NCI-H1092 (cell line): ENCODE results near the gene MRPL44.
"Not testable (repeated sequence)": the region's sequence is repeated elsewhere in the genome, so short reads cannot be mapped to it uniquely, and the experiment has no call there.

Experiments
- DNase-seq: peaks from one replicate; lab custom pipeline; 2025; lab: John Stamatoyannopoulos, UW

MRPL44 gene

DNA sequence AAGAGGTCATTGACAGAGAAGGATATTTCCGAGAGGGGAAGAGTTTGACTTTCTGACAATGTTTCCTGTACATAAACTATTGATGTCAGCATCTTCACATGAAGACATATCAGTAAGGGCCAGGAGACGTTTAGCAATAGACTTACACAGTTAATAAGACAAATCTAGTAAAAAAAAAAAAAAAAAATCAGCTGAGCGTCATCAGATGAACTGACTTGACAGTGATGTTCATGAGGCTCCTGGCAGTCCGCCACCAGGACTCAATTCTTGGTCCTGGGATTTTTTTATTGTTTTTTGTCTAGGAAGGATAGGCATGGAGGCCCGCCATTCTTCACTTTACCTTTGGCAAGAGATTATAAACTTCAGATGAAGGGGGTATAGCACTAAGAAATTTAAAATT lies 14.5 kb downstream of the MRPL44 start:
- no peak for DNase-seq

DNA sequence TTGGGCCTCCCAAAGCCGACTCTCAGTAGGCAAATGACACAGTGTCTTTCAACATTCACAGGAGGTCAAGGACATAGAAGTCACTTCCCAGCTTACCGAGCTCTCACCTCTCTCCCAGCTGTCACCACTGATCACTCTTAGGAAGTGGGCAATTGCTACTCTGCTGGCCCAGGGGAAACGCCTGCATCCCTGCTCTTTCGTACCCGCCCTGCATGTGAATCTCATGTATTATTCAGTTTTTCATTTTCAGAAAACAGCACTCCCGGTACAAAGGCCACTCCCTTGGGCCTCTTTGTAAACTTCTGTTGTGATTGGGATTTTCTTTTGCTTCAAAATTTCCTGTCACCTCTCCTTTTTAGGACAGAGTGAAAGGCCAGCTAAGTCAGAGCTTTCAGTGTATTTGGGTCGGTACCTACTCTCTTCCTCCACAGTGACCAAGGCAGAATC lies 15.4 kb downstream of the MRPL44 start:
- DNase-seq = no peak

GRCh38 chr2:223973606-223974005 lies 16.3 kb downstream of the MRPL44 start:
- DNase-seq = no peak

DNA sequence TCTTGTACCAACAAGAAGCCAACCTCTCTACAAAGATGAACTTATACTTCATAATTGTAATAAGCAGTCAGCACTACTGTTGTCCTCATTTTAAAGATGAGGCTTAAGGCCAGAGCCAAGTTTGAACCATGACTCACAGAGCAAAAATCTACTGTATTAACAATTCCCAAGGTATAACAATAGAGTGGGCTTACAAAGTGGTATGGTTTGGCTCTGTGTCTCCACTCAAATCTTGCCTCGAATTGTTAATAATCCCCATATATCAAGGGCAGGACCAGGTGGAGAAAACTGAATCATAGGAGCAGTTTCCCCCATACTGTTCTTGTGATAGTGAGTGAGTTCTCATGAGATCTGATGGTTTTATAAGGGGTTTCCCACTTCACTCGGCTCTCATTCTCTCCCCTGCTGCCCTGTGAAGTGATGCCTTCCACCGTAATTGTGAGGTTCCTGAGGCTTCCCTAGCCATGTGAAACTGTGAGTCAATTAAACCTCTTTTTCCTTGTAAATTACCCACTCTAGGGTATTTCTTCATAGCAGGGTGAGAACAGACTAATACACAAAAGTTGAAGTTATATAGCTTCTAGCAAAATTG lies 19.5 kb downstream of the MRPL44 start:
- DNase-seq = no peak

DNA sequence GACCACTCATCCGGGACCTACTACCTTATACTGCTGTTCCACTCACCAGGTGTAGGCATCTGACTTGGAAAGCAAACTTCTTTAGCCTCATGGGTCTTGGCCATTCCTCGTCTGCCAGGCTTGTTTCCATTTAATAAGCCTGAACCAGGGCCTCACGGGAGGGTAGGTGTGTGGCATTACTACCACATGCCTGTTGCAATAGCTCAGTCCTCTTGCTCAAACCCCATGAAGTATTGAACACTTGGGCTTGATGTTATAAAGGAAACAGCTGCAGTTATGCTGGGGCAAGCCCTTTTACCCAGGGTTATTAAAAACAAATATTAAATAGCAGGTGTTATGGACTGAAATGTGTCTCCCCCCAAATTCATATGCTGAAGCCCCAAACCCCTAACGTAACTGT lies 21.2 kb downstream of the MRPL44 start:
- DNase-seq = no peak

DNA sequence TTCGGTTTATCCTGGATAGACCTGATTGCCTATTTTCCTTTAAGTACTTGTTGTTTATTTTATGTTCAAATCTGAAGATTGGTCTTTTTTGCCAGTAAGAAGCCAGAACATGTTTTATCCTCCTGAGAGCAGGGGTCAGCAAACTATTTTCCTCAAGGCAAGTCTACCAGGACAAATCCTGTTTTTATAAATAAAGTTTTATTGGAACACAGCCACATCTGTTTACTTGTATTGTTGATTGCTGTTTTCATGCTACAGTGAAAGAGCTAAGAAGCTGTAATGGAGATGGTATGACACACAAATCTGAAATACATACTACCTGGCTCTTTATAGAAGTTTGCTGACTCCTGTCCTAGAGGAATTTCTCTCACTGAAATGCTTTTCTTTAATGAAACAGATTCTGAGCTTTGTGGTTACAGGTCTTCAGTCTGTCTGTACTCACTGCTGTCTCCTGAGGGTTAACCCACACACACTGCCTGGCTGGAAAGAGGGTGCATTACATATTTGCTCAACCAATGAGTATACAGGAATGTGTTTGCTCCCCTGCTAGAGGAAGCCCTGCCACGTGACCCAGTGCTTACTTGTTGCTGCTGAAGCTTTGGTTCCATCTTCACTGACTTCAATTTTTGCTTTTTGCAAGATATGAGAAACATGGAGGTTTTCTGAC lies 22.6 kb downstream of the MRPL44 start:
- no peak for DNase-seq

DNA sequence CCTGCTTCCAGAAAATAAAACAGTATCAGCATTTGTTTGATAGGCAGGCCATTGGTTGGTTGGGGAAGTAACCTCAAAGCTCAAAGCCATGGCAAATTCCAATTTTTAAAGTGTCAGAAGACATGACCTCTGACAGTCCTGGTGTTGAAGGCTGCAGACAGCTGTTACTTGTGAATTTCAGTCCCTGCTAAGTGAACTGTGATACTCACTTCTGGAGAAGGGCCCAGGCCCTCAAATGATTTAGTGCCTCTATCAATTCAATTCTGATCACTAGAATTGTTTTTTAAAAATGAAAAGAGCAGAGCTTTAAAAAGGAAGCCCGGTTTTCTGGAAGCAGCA lies 23.1 kb downstream of the MRPL44 start:
- no peak for DNase-seq

DNA sequence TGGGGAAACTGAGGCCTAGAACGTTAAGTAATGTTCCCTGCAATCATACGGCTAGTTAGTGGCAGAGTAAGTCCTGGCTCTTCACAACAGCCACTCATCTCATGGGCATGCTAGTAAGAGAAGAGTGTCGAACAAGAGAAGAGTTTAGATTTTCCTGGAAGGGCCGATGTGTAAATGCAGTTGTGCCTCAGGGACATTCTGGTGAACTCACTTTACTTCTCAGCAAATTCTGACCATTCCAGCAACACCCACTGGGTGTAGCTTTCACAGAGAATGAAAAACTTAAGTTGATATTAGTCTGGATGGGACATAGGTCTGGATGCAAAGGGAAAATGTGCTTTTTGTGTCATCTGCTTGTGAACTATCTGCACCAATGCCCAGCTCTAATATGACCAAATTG lies 23.5 kb downstream of the MRPL44 start:
- DNase-seq = no peak

DNA sequence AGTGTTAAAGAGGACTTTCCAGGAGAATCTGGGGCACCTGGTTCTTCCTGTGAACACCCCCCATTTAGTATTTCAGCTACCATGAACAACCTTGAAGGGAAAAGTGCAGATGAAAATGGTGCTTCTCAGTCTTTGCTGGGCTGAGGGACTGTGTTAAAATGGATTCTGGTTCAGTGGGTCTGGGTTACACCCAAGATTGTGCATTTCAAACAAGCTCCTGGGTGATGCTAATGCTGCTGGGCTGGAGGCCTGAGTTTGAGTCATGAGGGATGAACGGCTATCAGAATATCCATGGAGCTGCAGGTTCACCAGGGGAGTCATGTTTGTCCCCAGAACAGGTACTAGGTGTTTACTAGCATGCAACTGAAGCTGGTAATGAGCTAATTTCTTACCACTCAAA lies 24.0 kb downstream of the MRPL44 start:
- DNase-seq = no peak

DNA sequence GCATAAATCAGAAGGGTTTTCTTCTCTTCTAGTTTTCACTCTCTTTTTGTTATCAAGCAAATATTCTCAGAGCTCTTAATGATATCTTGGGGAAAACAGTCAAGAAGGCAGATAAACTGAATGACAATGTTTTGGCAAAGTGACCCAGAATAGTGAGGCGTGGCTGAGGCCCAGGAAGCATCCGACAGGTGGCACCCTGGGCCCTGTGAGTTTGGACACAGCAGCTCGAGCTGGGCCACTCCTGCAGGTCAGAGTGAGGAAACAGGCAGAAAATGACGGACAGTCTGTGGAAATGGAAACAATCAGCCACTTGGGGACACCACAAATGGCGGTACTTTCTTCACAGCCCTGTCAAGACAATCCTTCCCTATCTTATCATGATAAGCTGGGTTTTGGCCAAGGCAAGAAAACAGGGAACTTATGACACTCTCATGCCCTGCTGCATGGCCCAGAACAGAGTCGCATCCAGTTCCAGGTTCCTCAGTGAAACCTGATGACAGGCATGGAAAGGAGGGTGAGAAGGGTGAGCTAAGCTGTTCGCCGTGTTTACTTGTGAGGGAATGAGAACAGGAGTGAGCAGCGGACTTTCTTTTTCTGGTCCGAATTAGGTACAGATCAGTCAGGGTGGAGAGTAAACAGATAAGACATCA lies 32.1 kb downstream of the MRPL44 start:
- no peak for DNase-seq

- DNase-seq = no peak
These were observed 32.6 kb downstream of the MRPL44 start for GRCh38 chr2:223989856-223990232.

GRCh38 chr2:223991611-223992010 lies 34.3 kb downstream of the MRPL44 start:
- DNase-seq = no peak

- peak; percentile 25 for DNase-seq
These were observed 36.5 kb downstream of the MRPL44 start for GRCh38 chr2:223993634-223994232.

GRCh38 chr2:223994562-223995162 lies 37.4 kb downstream of the MRPL44 start:
- DNase-seq = no peak

GRCh38 chr2:223995569-223995968 lies 38.3 kb downstream of the MRPL44 start:
- no peak for DNase-seq

GRCh38 chr2:223996391-223996790 lies 39.1 kb downstream of the MRPL44 start:
- DNase-seq = no peak

DNA sequence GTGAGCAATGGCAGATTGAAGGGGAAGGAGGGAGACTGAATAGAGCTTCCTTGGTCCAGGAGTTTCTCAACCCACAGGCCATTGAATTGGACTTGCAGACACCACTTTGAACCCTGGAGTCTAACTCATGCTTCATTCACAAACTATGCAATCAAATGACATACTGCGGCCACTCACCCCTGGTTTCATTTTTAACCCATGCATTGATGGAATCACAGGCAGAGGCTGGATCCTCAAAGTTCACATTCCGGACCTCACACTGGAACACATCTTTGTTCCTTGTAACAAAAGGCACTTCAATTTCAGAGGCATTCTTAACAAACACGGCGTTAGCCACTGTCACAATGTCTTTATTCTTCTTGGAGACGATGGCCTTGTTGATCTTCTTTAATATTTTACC lies 40.7 kb downstream of the MRPL44 start:
- no peak for DNase-seq

GRCh38 chr2:223998948-223999347 lies 41.7 kb downstream of the MRPL44 start:
- no peak for DNase-seq

DNA sequence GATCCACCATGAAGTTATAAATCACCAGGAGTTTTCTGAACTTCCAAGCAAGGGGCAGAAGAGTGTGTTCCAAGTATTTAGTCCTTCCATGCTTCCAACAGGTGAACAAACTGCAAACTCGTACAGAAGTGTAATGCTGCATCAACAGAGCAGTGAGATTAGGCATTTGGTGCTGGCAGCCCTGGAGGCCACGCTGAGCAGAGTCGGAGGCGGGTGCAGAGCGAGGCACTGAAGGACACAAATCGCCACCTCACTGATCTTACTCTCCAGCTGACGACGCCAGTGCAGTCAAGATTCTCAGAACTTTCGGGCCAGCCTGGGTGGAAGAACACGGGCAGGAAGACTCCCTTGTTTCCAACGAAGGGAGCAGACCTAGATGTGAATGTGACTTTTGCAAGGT lies 42.6 kb downstream of the MRPL44 start:
- DNase-seq = no peak

- not testable (repeated sequence) for DNase-seq
These were observed 43.4 kb downstream of the MRPL44 start for GRCh38 chr2:224000662-224001061.

- DNase-seq = no peak
These were observed 46.9 kb downstream of the MRPL44 start for GRCh38 chr2:224004105-224004695.

DNA sequence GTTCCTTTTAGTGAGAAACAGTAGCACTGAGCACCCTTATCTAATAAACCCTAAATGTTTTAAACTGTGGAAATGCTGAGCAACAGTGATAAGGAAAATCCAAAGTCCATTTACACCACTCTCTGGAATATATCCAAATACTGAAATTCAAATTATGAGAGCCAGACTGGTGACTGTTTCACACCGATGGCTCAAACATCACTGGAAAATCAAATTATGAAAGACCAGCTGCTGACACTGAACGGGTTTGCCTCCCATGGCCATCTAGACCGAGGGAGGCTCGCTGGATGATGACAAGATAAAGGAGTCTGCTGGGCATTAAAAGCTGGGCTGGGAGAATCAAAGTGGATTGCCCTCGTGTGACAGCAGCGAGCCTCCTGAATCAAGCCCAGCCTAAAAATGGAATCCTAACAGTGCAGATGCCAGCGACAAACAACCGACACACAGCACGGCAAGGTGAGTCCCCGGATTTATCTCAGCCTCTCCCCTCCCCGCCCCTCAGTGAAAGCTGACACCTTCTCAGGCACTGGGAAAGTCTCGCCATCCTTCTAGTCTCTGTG lies 51.5 kb downstream of the MRPL44 start:
- DNase-seq = no peak
